GM15510 (cell line): ENCODE measurements around the gene ABCB11.

Experiments used
- POLR2A ChIP-seq: IDR thresholded peaks from 3 replicates; pipeline ENCODE4 v1.6.1; 2011; ENCODE audit warnings: borderline replicate concordance; ENCODE audit not compliant: insufficient read length; ENCODE audit errors: extremely low read depth

The ABCB11 gene

GRCh38 chr2:169018390-169018789 is 12.7 kb downstream of the ABCB11 start:
- TF ChIP-seq POLR2A = no peak

GRCh38 chr2:169015943-169016342 is 15.2 kb downstream of the ABCB11 start:
- no peak for TF ChIP-seq POLR2A

- TF ChIP-seq POLR2A = no peak
Observed at GRCh38 chr2:169014780-169015179, 16.3 kb downstream of the ABCB11 start.

GRCh38 chr2:169013628-169014026 is 17.5 kb downstream of the ABCB11 start:
- TF ChIP-seq POLR2A = no peak

- TF ChIP-seq POLR2A = no peak
Observed at GRCh38 chr2:169012812-169013627, 18.1 kb downstream of the ABCB11 start.

GRCh38 chr2:169011698-169012097 is 19.4 kb downstream of the ABCB11 start:
- TF ChIP-seq POLR2A = no peak

GRCh38 chr2:169010633-169011460 is 20.3 kb downstream of the ABCB11 start:
- TF ChIP-seq POLR2A = no peak

GRCh38 chr2:169009865-169010579 is 21.1 kb downstream of the ABCB11 start:
- TF ChIP-seq POLR2A = no peak

- TF ChIP-seq POLR2A = no peak
Observed at GRCh38 chr2:169007941-169008340, 23.2 kb downstream of the ABCB11 start.

- TF ChIP-seq POLR2A = no peak
Observed at GRCh38 chr2:169007356-169007755, 23.8 kb downstream of the ABCB11 start.

- TF ChIP-seq POLR2A = no peak
Observed at GRCh38 chr2:169006665-169007064, 24.5 kb downstream of the ABCB11 start.

- no peak for TF ChIP-seq POLR2A
Observed at GRCh38 chr2:169005994-169006393, 25.1 kb downstream of the ABCB11 start.

GRCh38 chr2:169005080-169005598 is 26.0 kb downstream of the ABCB11 start:
- no peak for TF ChIP-seq POLR2A

GRCh38 chr2:169002161-169002738 is 28.9 kb downstream of the ABCB11 start:
- no peak for TF ChIP-seq POLR2A
